ENCODE measurements around the gene GLA. TPM values are rescaled to one million over a fixed set of nuclear protein-coding genes. Genes with fewer than 3 reads are reported as not detected.
A peak's percentile ranks its signal among the peaks of the same experiment; 100 is the strongest.

GLA gene
- total and polyA plus RNA-seq, 2 donors (not counting 3 experiments of a cell fraction or from before 2014, with no cell fraction given), result 33.0 to 36.8 TPM

DNA sequence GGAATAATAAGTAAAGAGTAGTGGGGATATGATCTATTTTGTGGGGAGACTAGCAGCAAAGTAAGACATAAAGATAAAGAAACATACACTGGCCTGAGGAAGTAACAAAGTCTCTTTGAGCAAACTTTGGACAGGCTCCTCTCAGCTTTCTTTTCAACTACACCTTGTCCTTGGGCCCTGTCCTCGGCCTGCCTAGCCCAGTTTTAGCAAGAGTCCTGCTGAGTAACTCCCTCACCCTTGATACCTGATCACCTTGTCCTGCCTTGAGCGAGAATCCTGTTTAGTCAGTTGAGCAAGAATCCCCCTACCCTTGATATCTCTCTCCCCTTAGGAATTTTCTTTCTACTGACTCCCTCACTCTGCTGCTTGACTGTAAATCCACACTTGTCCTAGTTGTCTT, 11.8 kb upstream of the GLA start:
- no peak overlapping the region for H2AFZ ChIP-seq (ENCODE audit: low read depth, low read length)
- no peaks in the 10 kb centered on the region for H3K79me2 ChIP-seq (ENCODE audit: control insufficient read depth, insufficient read depth, low read length)
- TF ChIP-seq FOS (IDR thresholded peaks at IDR 0.05; ENCODE audit: borderline replicate concordance, insufficient read depth, low read length), result no peak
- TF ChIP-seq, protein P1, sequence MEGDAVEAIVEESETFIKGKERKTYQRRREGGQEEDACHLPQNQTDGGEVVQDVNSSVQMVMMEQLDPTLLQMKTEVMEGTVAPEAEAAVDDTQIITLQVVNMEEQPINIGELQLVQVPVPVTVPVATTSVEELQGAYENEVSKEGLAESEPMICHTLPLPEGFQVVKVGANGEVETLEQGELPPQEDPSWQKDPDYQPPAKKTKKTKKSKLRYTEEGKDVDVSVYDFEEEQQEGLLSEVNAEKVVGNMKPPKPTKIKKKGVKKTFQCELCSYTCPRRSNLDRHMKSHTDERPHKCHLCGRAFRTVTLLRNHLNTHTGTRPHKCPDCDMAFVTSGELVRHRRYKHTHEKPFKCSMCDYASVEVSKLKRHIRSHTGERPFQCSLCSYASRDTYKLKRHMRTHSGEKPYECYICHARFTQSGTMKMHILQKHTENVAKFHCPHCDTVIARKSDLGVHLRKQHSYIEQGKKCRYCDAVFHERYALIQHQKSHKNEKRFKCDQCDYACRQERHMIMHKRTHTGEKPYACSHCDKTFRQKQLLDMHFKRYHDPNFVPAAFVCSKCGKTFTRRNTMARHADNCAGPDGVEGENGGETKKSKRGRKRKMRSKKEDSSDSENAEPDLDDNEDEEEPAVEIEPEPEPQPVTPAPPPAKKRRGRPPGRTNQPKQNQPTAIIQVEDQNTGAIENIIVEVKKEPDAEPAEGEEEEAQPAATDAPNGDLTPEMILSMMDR (IDR thresholded peaks at IDR 0.05; ENCODE audit: extremely low read depth in 1 of 2, insufficient read depth in 1 of 2, low read depth in 1 of 2, low read length in 2 of 2), result no peak
- peaks cover 11% of the 10 kb centered on the region for H3K4me1 ChIP-seq (ENCODE audit: control insufficient read depth, extremely low read depth, insufficient read depth, low read length)
- no peaks in the 10 kb centered on the region for H4K20me1 ChIP-seq (replicated peaks; ENCODE audit: control insufficient read depth, extremely low read depth, insufficient read depth, low read length)
- H3K4me3 ChIP-seq (replicated peaks in 1 of 3; ENCODE audit: insufficient read depth in 1 of 3, low read depth in 1 of 3, low read length in 3 of 3), result no peak overlapping the region
- FAIRE-seq (peak; percentile 53), DNase-seq (ENCODE audit: low read depth, low spot score) (no peak)
- no peak overlapping the region for H3K9ac ChIP-seq (replicated peaks; ENCODE audit: extremely low read depth, insufficient read depth, low read length)
- BruUV-seq (replicated peaks), result no TSS peak
- no peaks in the 10 kb centered on the region for H3K9me3 ChIP-seq (replicated peaks; ENCODE audit: control insufficient read depth, insufficient read depth, low read length)
- CTCF ChIA-PET, result interaction anchor here (1.2 kb wide), 1 partner anchor 8 kb away, joined by 5 read pairs; no protein-coding TSS in a partner anchor
- POLR2A ChIA-PET, result no interaction called here
- intact Hi-C loops (cut with micrococcal nuclease), result loop anchor here (2.0 to 5.0 kb wide), 3 partner anchors 131 to 513 kb away; partner anchors contain the start of genes ARMCX1, ARMCX6 and ZMAT1
- H3K27me3 ChIP-seq (ENCODE audit: control insufficient read depth in 2 of 2, insufficient read depth in 2 of 2, low read length in 2 of 2), result no peaks in the 10 kb centered on the region
- peaks cover 0 to 1% of the 10 kb centered on the region in 2 experiments for H3K36me3 ChIP-seq (ENCODE audit: control insufficient read depth in 2 of 2, extremely low read depth in 1 of 2, insufficient read depth in 2 of 2, low read length in 2 of 2)
- no peak overlapping the region for H3K27ac ChIP-seq (ENCODE audit: insufficient read depth, low read depth, low read length)
- no peak overlapping the region for H3K4me2 ChIP-seq (ENCODE audit: insufficient read depth, low read length)
- H3K9me1 ChIP-seq (replicated peaks; ENCODE audit: control insufficient read depth, extremely low read depth, insufficient read depth, low read length), result no peaks in the 10 kb centered on the region
- dilution Hi-C loops (cut with MboI; ENCODE audit: extremely low pct_ligation_motif_present, low sequenced_read_pairs), result no loop called here

DNA sequence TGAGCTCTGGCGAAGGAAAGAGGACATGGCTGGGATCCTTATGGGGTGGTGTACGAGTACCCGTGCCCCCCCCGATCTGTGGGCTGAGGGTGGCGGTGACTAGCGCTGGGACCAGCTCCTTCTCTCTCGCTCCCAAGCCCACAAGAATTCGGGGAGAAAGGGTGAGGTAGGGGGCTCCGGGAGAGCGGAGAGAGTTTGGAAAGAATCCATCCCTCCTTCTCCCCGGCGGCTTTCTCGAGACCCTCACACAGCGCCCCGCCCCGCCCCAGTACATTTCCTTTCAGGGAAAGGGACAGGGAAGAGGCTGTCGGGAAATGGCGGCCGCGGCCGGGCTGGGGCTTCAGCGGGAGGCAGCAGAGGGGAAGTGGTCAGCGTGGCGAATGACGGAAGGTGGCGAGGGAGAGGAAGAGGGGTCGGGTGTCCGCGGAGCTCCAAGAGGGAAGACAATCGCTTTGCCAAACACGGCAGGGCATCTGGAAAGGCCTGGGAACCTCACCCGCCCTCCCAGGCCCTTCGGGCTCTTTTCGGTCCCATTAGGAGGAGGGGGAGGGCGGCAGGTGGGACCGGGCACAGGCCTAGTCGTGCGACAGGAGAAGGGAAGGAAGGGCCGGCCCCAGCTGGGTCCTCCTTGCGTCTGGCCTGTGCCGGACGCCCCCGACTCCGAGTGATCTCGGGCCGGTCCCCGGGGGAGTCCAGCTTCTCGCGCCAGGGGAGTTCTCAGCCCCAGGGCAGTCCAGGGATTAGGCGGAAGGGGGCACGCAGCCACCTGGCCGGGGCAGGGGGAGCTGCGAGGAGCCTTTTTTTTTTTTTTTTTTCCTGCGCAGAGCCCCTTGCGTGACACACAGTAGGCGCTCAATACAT, 10.5 kb upstream of the GLA start:
- Histone ChIP-seq H2AFZ (ENCODE audit: low read depth, low read length) (peak overlapping the region; percentile 95), H3K9ac (replicated peaks; ENCODE audit: extremely low read depth, insufficient read depth, low read length) (peak overlapping the region; percentile 94), H3K27ac (ENCODE audit: insufficient read depth, low read depth, low read length) (peak overlapping the region; percentile 90), H3K9me3 (replicated peaks; ENCODE audit: control insufficient read depth, insufficient read depth, low read length) (no peaks in the 10 kb centered on the region), H4K20me1 (replicated peaks; ENCODE audit: control insufficient read depth, extremely low read depth, insufficient read depth, low read length) (no peaks in the 10 kb centered on the region), H3K4me1 (ENCODE audit: control insufficient read depth, extremely low read depth, insufficient read depth, low read length) (peaks cover 11% of the 10 kb centered on the region), H3K4me3 (replicated peaks in 1 of 3; ENCODE audit: insufficient read depth in 1 of 3, low read depth in 1 of 3, low read length in 3 of 3) (peak overlapping the region; percentile 43 to 71 (median 60)), H3K79me2 (ENCODE audit: control insufficient read depth, insufficient read depth, low read length) (no peaks in the 10 kb centered on the region), H3K27me3 (ENCODE audit: control insufficient read depth in 2 of 2, insufficient read depth in 2 of 2, low read length in 2 of 2) (no peaks in the 10 kb centered on the region), H3K36me3 (ENCODE audit: control insufficient read depth in 2 of 2, extremely low read depth in 1 of 2, insufficient read depth in 2 of 2, low read length in 2 of 2) (no peaks in the 10 kb centered on the region), H3K4me2 (ENCODE audit: insufficient read depth, low read length) (peak overlapping the region; percentile 90), H3K9me1 (replicated peaks; ENCODE audit: control insufficient read depth, extremely low read depth, insufficient read depth, low read length) (no peaks in the 10 kb centered on the region)
- peak; percentile 56 for DNase-seq (ENCODE audit: low read depth, low spot score)
- peak; percentile 46 for FAIRE-seq
- ChIA-PET POLR2A (interaction anchor here (0.6 to 1.0 kb wide), 4 partner anchors 9 to 503 kb away, joined by 3 to 4 read pairs (median 3); partner anchors contain the start of gene ARMCX4), CTCF (interaction anchor here (1.2 to 1.3 kb wide), 3 partner anchors 10 to 42 kb away, joined by 4 to 5 read pairs (median 5); partner anchors contain the start of gene RPL36A)
- no peak for TF ChIP-seq EZH2 (IDR thresholded peaks at IDR 0.05; ENCODE audit: borderline replicate concordance, low read depth, low read length, severe bottlenecking)
- TF ChIP-seq MYC (IDR thresholded peaks at IDR 0.05; ENCODE audit: low read depth, low read length), result no peak
- TF ChIP-seq POLR2AphosphoS5 (IDR thresholded peaks at IDR 0.05; ENCODE audit: insufficient read depth, low read depth, low read length), result peak; percentile 27
- TSS peak; percentile 95 for BruUV-seq (replicated peaks)
- dilution Hi-C loops (cut with MboI; ENCODE audit: extremely low pct_ligation_motif_present, low sequenced_read_pairs), result no loop called here
- intact Hi-C loops (cut with micrococcal nuclease), result loop anchor here (1.0 to 5.0 kb wide), 4 partner anchors 10 to 514 kb away; partner anchors contain the start of genes ARMCX1, ARMCX6, HNRNPH2 and ZMAT1
